OCI-M2 (cell line): ENCODE measurements around the gene NBPF9.
"Not testable (repeated sequence)": the region's sequence is repeated elsewhere in the genome, so short reads cannot be mapped to it uniquely, and the experiment has no call there.

Experiments
- DNase-seq: peaks from one replicate; lab custom pipeline; 2025; ENCODE audit not compliant: unreplicated experiment; lab: John Stamatoyannopoulos, UW

Gene NBPF9

DNA sequence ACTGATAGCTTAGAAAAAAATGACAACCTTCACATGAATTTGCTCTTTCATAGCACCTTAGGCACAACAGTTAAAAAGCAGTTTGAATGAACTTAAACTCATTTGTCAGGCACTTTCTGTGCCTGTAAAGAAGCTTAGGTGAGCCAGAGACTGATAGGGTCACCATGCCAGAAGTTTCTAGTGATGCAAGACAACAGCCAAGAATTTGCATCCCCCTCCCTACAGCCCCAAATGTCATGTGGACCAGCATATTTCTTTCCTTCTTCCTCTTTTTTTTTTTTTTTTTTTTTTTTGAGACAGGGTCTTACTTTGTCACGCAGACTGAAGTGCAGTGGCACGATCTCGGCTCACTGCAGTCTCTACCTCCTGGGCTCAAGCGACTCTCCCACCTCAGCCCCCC lies 89.8 kb downstream of the NBPF9 start:
- DNase-seq: not testable (repeated sequence)

DNA sequence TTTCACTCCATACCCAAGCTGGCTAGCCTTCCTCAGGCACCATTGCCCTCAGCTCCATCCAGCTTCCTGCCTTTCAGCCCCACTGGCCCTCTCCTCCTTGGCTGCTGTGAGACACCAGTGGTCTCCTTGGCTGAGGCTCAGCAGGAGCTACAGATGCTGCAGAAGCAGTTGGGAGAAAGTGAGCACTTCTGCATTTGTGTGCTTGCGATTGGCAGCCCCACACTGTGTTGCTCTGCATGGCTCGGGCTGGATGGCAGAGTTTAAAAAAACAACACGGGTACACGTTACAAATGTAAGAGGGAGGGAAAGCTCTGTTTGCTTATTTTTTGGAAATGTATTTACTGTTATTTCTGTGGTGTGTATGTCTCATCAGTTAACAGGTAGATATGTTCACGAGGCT lies 90.8 kb downstream of the NBPF9 start:
- DNase-seq: not testable (repeated sequence)

DNA sequence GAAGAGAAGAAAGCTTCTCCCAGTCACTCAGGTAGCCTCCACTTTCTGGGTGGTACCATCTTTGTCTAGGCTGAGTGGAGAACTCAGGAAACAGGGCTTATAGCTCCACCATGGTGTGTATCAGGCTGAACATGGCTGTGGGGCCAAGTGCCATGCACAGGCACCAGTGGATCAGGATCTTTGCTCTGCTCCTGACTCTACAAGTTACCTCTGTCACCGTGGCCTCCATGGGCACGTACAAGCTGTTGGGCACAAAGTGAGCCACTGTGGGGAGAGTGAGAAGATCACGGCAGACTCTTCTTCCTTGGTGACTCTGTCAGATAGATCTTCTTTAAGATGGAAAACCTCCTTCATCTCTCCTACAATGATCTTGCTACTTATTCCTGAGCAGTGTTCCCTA lies 93.6 kb downstream of the NBPF9 start:
- DNase-seq: not testable (repeated sequence)

DNA sequence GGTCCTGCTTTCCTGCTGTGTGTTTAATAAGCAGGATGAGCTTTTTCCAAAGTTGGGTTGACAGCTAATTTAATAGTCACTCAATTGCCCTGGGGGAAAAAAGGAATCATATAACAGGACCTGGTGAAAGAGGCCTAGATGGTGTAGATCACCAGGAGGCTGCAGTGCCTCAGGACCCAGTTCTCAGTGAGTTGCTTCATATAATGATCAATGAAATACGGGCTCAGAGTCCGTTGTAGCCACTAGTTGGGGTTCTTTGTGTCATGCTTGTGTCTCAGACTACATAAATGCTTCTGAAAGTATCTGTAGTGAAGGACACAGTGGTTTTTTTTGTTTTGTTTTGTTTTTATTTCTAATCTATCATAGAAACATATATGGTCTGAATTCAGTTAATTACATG lies 94.6 kb downstream of the NBPF9 start:
- not testable (repeated sequence) for DNase-seq

DNA sequence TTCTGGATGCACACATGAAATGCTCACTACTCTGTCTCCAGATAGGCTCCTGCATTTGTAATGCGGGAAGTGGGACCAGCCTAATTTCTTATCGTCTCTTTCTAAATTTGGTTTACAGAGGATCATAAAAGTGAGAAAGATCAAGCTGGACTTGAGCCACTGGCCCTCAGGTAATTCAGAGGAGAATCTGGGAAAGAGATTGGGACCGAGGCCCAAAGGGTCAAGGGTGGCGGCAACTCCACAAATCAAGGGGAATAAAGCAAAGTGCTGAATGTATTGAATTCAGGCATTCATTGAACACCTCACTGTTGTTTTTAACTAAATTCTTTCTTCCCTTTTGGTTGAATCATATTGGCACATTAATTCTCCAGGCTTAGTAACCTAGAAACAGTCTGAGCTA lies 95.0 kb downstream of the NBPF9 start:
- not testable (repeated sequence) for DNase-seq
